GM23338 (cell line): ENCODE measurements around the gene MTA3. TPM values are rescaled to one million over a fixed set of nuclear protein-coding genes. Genes with fewer than 3 reads are reported as not detected.

Experiments used
- ATAC-seq: fragments of 200-7000 bp; cut with Tn5 transposase; 3 replicates; pipeline ENCODE4 v1.9.1; 2020
- DNase-seq: peaks from one replicate; pipeline ENCODE4 v3.0.0-alpha.2; 2015; ENCODE audit warnings: low spot score
- H2AFZ ChIP-seq: fragments of 200-600 bp; sonication (generic); 2 replicates; pipeline ENCODE4 v1.8.0; 2016; ENCODE audit warnings: antibody characterized with exemption, mild to moderate bottlenecking, moderate library complexity
- H3F3A ChIP-seq: fragments of 200-600 bp; sonication (generic); replicated peaks from 2 replicates; pipeline ENCODE4 v1.8.0; 2017; ENCODE audit warnings: antibody characterized with exemption, mixed run types, low read depth
- H3K27ac ChIP-seq: fragments of 200-600 bp; sonication (generic); 2 replicates; pipeline ENCODE4 v1.6.1; 2016; ENCODE audit warnings: low read depth
- H3K27me3 ChIP-seq: fragments of 200-600 bp; sonication (generic); 2 replicates; pipeline ENCODE4 v1.8.0; 2016; ENCODE audit warnings: mild to moderate bottlenecking, mixed run types, moderate library complexity; ENCODE audit not compliant: insufficient read depth
- H3K36me3 ChIP-seq: fragments of 200-600 bp; sonication (generic); 2 replicates; pipeline ENCODE4 v1.8.0; 2016; ENCODE audit warnings: mild to moderate bottlenecking; ENCODE audit not compliant: insufficient read depth
- H3K4me1 ChIP-seq: fragments of 200-600 bp; sonication (generic); 2 replicates; pipeline ENCODE4 v1.8.0; 2016; ENCODE audit warnings: mild to moderate bottlenecking, moderate library complexity; ENCODE audit not compliant: insufficient read depth
- H3K4me2 ChIP-seq: fragments of 200-600 bp; sonication (generic); 2 replicates; pipeline ENCODE4 v1.7.1; 2017; ENCODE audit warnings: mixed run types
- H3K4me3 ChIP-seq: fragments of 200-600 bp; sonication (generic); 2 replicates; pipeline ENCODE4 v1.6.1; 2016; ENCODE audit warnings: mixed run types
- H3K79me2 ChIP-seq: fragments of 200-600 bp; sonication (generic); replicated peaks from 2 replicates; pipeline ENCODE4 v1.8.0; 2017; ENCODE audit warnings: mild to moderate bottlenecking; ENCODE audit not compliant: insufficient read depth
- H3K9me2 ChIP-seq: fragments of 200-600 bp; sonication (generic); 2 replicates; pipeline ENCODE4 v1.8.0; 2017; ENCODE audit not compliant: insufficient read depth
- H4K20me1 ChIP-seq: fragments of 200-600 bp; sonication (generic); replicated peaks from 2 replicates; pipeline ENCODE4 v1.8.0; 2017; ENCODE audit warnings: mild to moderate bottlenecking; ENCODE audit not compliant: insufficient read depth
- H3K27ac Mint-ChIP-seq: 2 replicates; pipeline ENCODE4 v1.8.0; 2020; ENCODE audit warnings: inconsistent platforms, mild to moderate bottlenecking, moderate library complexity, mixed read lengths
- H3K27me3 Mint-ChIP-seq: 3 replicates; pipeline ENCODE4 v1.8.0; 2022; ENCODE audit warnings: low read depth, mild to moderate bottlenecking, moderate library complexity, mixed read lengths, inconsistent platforms; ENCODE audit not compliant: insufficient read depth, poor library complexity
- H3K36me3 Mint-ChIP-seq: 3 replicates; pipeline ENCODE4 v1.8.0; 2021; ENCODE audit warnings: low read depth, mild to moderate bottlenecking, inconsistent platforms, moderate library complexity, mixed read lengths
- H3K4me1 Mint-ChIP-seq: 3 replicates; pipeline ENCODE4 v1.8.0; 2020; ENCODE audit warnings: mild to moderate bottlenecking, inconsistent platforms, mixed read lengths
- H3K4me3 Mint-ChIP-seq: 3 replicates; pipeline ENCODE4 v1.8.0; 2021; ENCODE audit warnings: moderate library complexity, mild to moderate bottlenecking, inconsistent platforms, mixed read lengths
- H3K9me3 Mint-ChIP-seq: 3 replicates; pipeline ENCODE4 v1.8.0; 2020; ENCODE audit warnings: moderate library complexity, mild to moderate bottlenecking, inconsistent platforms, mixed read lengths
- EZH2 ChIP-seq: fragments of 200-600 bp; sonication (generic); IDR thresholded peaks from one replicate; pipeline ENCODE4 v1.8.0; 2017; ENCODE audit warnings: antibody characterized with exemption, mild to moderate bottlenecking, low read depth; ENCODE audit not compliant: unreplicated experiment
- EZH2phosphoT487 ChIP-seq: fragments of 200-600 bp; sonication (generic); IDR thresholded peaks from one replicate; pipeline ENCODE4 v1.8.1; 2018; ENCODE audit warnings: antibody characterized with exemption; ENCODE audit not compliant: unreplicated experiment
- JUNB ChIP-seq: IDR thresholded peaks from one replicate; pipeline ENCODE4 v1.6.1; 2016; ENCODE audit warnings: antibody characterized with exemption; ENCODE audit not compliant: unreplicated experiment
- NANOG ChIP-seq: IDR thresholded peaks from 2 replicates; pipeline ENCODE4 v1.6.1; 2016; ENCODE audit warnings: antibody characterized with exemption, borderline replicate concordance
- POLR2AphosphoS5 ChIP-seq: IDR thresholded peaks from 2 replicates; pipeline ENCODE4 v1.6.1; 2016; ENCODE audit warnings: antibody characterized with exemption, low read depth
- STAT1 ChIP-seq: IDR thresholded peaks from one replicate; pipeline ENCODE4 v1.6.1; 2016; ENCODE audit warnings: antibody characterized with exemption; ENCODE audit not compliant: unreplicated experiment
- polyA plus RNA-seq: library from polyadenylated mRNA; unstranded; fragments of >200 nt; fragmentation: Nextera tagmentation; extraction: Ambion mirVana; gene quantifications from 2 replicates; pipeline ENCODE4 v1.2.1, GENCODE V29; 2016
- total RNA-seq: library from RNA; depleted of rRNA; stranded (reverse); fragments of >200 nt; shearing (Covaris generic); gene quantifications from 2 replicates; pipeline ENCODE4 v1.2.3, GENCODE V29; 2014
- TF ChIP-seq, protein P1 (sequence below): fragments of 250-450 bp; sonication (Bioruptor Pico); IDR thresholded peaks from 2 replicates; pipeline ENCODE4 v1.5.0; 2020; ENCODE audit warnings: mild to moderate bottlenecking, moderate library complexity
- TF ChIP-seq, protein P2 (sequence below): IDR thresholded peaks from 2 replicates; pipeline ENCODE4 v1.6.1; 2016; ENCODE audit warnings: antibody characterized with exemption
- TF ChIP-seq, protein P3 (sequence below), 2 experiments: fragments of 200-600 bp in 1 of 2; sonication (generic) in 1 of 2; conservative IDR thresholded peaks; 2 replicates each; pipeline versions ENCODE4 v1.5.1 to v1.6.1; 2016 to 2017; ENCODE audit warnings: antibody characterized with exemption in 2 of 2, low read depth in 2 of 2, mild to moderate bottlenecking in 2 of 2, moderate library complexity in 1 of 2
- TF ChIP-seq, protein P4 (sequence below): IDR thresholded peaks from one replicate; pipeline ENCODE4 v1.6.1; 2018; ENCODE audit warnings: antibody characterized with exemption; ENCODE audit not compliant: unreplicated experiment

MTA3 gene
- total and polyA plus RNA-seq, 2 experiments from 2014 or later: 162 to 208 TPM

DNA sequence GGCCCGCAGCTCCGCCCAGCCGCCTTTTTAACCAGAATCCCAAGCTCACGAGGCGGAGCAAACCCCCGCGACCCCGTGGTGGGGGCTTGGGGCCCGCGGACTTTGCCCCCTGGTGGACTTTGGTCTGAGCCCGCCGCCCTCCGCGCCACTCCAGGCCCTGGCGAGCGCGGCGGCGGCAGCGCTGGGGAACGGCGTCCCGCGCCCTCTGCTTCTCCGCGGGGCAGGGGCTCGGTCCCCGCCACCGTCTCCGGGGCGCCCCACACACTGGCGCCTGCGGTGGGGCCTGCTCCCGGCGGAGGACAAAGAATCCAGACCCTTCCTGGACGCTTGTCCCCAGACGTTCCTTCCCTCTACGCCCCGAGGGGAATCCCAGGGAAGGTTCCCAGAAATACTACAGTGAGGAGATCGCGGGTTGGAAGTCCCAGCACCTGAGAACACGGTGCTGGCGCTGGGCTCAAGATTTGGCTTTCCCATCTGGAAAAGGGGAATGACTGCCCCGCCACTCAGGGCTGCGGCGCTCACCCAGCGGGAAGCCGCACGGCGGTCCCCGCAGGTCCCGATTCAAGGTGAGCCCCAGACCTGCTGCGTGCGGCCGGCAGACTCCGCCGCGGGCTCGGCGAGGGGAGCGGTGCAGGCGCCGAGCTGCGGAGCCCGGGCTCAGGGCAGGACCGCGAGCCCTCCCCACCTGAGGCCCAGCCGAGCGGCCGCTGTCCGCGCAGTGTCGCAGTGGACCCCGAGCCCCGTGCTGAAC is 224.3 kb downstream of the MTA3 start, which contains the start of gene HAAO:
HAAO (minus strand) TSS at position 1 of the 751 bp plus-strand sequence. CDS start 47 bp downstream, outside the sequence.
- Histone ChIP-seq H3K4me2 (peak within 1 kb of the TSS; percentile 98), H4K20me1 (no peaks in the 10 kb centered on the region), H3F3A (peaks cover 13% of the 10 kb centered on the region), H3K27me3 (peaks cover 33% of the 10 kb centered on the region), H2AFZ (peak within 1 kb of the TSS; percentile 99), H3K36me3 (no peaks in the 10 kb centered on the region), H3K27ac (no peak within 1 kb of the TSS), H3K4me1 (peaks cover 17% of the 10 kb centered on the region), H3K79me2 (no peaks in the 10 kb centered on the region), H3K9me2 (0 out of 2 replicates have a peak, but pooled peaks cover 3% of the 10 kb centered on the region), H3K4me3 (peak within 1 kb of the TSS; percentile 89)
- DNase-seq: peak; percentile 83
- H3K27ac Mint-ChIP-seq: peak within 1 kb of the TSS; percentile 33; the same call in 1 of the 2 replicates
- TF ChIP-seq POLR2AphosphoS5: peak; percentile 24
- no peak for TF ChIP-seq STAT1
- TF ChIP-seq, protein P1, sequence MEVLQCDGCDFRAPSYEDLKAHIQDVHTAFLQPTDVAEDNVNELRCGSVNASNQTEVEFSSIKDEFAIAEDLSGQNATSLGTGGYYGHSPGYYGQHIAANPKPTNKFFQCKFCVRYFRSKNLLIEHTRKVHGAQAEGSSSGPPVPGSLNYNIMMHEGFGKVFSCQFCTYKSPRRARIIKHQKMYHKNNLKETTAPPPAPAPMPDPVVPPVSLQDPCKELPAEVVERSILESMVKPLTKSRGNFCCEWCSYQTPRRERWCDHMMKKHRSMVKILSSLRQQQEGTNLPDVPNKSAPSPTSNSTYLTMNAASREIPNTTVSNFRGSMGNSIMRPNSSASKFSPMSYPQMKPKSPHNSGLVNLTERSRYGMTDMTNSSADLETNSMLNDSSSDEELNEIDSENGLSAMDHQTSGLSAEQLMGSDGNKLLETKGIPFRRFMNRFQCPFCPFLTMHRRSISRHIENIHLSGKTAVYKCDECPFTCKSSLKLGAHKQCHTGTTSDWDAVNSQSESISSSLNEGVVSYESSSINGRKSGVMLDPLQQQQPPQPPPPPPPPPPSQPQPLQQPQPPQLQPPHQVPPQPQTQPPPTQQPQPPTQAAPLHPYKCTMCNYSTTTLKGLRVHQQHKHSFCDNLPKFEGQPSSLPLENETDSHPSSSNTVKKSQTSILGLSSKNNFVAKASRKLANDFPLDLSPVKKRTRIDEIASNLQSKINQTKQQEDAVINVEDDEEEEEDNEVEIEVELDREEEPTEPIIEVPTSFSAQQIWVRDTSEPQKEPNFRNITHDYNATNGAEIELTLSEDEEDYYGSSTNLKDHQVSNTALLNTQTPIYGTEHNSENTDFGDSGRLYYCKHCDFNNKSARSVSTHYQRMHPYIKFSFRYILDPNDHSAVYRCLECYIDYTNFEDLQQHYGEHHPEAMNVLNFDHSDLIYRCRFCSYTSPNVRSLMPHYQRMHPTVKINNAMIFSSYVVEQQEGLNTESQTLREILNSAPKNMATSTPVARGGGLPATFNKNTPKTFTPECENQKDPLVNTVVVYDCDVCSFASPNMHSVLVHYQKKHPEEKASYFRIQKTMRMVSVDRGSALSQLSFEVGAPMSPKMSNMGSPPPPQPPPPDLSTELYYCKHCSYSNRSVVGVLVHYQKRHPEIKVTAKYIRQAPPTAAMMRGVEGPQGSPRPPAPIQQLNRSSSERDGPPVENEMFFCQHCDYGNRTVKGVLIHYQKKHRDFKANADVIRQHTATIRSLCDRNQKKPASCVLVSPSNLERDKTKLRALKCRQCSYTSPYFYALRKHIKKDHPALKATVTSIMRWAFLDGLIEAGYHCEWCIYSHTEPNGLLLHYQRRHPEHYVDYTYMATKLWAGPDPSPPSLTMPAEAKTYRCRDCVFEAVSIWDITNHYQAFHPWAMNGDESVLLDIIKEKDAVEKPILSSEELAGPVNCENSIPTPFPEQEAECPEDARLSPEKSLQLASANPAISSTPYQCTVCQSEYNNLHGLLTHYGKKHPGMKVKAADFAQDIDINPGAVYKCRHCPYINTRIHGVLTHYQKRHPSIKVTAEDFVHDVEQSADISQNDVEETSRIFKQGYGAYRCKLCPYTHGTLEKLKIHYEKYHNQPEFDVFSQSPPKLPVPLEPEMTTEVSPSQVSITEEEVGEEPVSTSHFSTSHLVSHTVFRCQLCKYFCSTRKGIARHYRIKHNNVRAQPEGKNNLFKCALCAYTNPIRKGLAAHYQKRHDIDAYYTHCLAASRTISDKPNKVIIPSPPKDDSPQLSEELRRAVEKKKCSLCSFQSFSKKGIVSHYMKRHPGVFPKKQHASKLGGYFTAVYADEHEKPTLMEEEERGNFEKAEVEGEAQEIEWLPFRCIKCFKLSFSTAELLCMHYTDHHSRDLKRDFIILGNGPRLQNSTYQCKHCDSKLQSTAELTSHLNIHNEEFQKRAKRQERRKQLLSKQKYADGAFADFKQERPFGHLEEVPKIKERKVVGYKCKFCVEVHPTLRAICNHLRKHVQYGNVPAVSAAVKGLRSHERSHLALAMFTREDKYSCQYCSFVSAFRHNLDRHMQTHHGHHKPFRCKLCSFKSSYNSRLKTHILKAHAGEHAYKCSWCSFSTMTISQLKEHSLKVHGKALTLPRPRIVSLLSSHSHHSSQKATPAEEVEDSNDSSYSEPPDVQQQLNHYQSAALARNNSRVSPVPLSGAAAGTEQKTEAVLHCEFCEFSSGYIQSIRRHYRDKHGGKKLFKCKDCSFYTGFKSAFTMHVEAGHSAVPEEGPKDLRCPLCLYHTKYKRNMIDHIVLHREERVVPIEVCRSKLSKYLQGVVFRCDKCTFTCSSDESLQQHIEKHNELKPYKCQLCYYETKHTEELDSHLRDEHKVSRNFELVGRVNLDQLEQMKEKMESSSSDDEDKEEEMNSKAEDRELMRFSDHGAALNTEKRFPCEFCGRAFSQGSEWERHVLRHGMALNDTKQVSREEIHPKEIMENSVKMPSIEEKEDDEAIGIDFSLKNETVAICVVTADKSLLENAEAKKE (CRISPR knock-in tag): no peak
- TF ChIP-seq, protein P2, sequence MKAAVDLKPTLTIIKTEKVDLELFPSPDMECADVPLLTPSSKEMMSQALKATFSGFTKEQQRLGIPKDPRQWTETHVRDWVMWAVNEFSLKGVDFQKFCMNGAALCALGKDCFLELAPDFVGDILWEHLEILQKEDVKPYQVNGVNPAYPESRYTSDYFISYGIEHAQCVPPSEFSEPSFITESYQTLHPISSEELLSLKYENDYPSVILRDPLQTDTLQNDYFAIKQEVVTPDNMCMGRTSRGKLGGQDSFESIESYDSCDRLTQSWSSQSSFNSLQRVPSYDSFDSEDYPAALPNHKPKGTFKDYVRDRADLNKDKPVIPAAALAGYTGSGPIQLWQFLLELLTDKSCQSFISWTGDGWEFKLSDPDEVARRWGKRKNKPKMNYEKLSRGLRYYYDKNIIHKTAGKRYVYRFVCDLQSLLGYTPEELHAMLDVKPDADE: no peak
- no peak for TF ChIP-seq EZH2phosphoT487
- TF ChIP-seq, protein P3, sequence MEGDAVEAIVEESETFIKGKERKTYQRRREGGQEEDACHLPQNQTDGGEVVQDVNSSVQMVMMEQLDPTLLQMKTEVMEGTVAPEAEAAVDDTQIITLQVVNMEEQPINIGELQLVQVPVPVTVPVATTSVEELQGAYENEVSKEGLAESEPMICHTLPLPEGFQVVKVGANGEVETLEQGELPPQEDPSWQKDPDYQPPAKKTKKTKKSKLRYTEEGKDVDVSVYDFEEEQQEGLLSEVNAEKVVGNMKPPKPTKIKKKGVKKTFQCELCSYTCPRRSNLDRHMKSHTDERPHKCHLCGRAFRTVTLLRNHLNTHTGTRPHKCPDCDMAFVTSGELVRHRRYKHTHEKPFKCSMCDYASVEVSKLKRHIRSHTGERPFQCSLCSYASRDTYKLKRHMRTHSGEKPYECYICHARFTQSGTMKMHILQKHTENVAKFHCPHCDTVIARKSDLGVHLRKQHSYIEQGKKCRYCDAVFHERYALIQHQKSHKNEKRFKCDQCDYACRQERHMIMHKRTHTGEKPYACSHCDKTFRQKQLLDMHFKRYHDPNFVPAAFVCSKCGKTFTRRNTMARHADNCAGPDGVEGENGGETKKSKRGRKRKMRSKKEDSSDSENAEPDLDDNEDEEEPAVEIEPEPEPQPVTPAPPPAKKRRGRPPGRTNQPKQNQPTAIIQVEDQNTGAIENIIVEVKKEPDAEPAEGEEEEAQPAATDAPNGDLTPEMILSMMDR (conservative IDR thresholded peaks at IDR 0.05; ENCODE audit: low read depth in 2 of 2): peak; percentile 11 to 22; a peak in 2 of 4 replicates
- TF ChIP-seq NANOG: no peak
- no peak for TF ChIP-seq JUNB
- TF ChIP-seq, protein P4, sequence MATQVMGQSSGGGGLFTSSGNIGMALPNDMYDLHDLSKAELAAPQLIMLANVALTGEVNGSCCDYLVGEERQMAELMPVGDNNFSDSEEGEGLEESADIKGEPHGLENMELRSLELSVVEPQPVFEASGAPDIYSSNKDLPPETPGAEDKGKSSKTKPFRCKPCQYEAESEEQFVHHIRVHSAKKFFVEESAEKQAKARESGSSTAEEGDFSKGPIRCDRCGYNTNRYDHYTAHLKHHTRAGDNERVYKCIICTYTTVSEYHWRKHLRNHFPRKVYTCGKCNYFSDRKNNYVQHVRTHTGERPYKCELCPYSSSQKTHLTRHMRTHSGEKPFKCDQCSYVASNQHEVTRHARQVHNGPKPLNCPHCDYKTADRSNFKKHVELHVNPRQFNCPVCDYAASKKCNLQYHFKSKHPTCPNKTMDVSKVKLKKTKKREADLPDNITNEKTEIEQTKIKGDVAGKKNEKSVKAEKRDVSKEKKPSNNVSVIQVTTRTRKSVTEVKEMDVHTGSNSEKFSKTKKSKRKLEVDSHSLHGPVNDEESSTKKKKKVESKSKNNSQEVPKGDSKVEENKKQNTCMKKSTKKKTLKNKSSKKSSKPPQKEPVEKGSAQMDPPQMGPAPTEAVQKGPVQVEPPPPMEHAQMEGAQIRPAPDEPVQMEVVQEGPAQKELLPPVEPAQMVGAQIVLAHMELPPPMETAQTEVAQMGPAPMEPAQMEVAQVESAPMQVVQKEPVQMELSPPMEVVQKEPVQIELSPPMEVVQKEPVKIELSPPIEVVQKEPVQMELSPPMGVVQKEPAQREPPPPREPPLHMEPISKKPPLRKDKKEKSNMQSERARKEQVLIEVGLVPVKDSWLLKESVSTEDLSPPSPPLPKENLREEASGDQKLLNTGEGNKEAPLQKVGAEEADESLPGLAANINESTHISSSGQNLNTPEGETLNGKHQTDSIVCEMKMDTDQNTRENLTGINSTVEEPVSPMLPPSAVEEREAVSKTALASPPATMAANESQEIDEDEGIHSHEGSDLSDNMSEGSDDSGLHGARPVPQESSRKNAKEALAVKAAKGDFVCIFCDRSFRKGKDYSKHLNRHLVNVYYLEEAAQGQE: no peak
- no peak for TF ChIP-seq EZH2
- peaks cover 32% of the 10 kb centered on the region for H3K4me1 Mint-ChIP-seq
- peak within 1 kb of the TSS; percentile 83 for H3K4me3 Mint-ChIP-seq
- H3K9me3 Mint-ChIP-seq: no peaks in the 10 kb centered on the region; the same call in 2 of the 3 replicates
- no peaks in the 10 kb centered on the region; the same call in 1 of the 3 replicates for H3K36me3 Mint-ChIP-seq
- H3K27me3 Mint-ChIP-seq: peaks cover 27% of the 10 kb centered on the region
- ATAC-seq: peak; percentile 73
